ENCODE data around the gene FOS. TPM values are rescaled to one million over a fixed set of nuclear protein-coding genes. Genes with fewer than 3 reads are reported as not detected.

Gene FOS
- total and polyA plus RNA-seq, 2 of the 13 experiments (the other 11 are each of a cell fraction or from before 2014, with no cell fraction given), result 15.9 to 24.2 TPM

DNA sequence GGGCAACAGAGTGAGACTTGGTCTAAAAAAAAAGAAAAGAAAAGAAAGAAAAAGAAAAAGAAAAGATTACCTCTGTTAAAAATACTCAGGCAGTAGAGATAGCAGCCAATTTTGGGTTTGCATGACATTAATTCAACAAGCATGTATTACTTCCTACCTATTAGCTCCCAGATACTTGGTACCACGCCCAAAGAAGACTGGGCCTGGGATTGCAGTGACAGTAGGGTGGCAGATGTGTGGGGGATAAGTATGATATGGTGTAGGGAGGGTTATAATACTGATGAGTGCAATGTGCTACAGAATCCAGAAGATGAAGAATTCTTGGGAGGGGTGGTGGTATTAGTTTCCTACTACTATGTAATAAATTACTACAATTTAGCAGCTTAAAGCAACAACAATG is 46.4 kb upstream of the FOS start:
- WGBS (ENCODE audit: low lambda C conversion rate), result 7% methylated on average over 1 of the region's 1 CpG
- no peaks in the 10 kb centered on the region for H4K20me1 ChIP-seq (ENCODE audit: insufficient read depth, low read length)
- TF ChIP-seq PTBP1 (IDR thresholded peaks at IDR 0.05; ENCODE audit: low read depth, low read length, poor library complexity, severe bottlenecking), result no peak
- TF ChIP-seq, protein P1, sequence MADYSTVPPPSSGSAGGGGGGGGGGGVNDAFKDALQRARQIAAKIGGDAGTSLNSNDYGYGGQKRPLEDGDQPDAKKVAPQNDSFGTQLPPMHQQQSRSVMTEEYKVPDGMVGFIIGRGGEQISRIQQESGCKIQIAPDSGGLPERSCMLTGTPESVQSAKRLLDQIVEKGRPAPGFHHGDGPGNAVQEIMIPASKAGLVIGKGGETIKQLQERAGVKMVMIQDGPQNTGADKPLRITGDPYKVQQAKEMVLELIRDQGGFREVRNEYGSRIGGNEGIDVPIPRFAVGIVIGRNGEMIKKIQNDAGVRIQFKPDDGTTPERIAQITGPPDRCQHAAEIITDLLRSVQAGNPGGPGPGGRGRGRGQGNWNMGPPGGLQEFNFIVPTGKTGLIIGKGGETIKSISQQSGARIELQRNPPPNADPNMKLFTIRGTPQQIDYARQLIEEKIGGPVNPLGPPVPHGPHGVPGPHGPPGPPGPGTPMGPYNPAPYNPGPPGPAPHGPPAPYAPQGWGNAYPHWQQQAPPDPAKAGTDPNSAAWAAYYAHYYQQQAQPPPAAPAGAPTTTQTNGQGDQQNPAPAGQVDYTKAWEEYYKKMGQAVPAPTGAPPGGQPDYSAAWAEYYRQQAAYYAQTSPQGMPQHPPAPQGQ (CRISPR knock-in tag; IDR thresholded peaks at IDR 0.05; ENCODE audit: borderline replicate concordance), result no peak
- no peak for TF ChIP-seq TARDBP (CRISPR knock-in tag; IDR thresholded peaks at IDR 0.05)
- no peak for TF ChIP-seq ZNF496 (CRISPR knock-in tag; IDR thresholded peaks at IDR 0.05; ENCODE audit: insufficient replicate concordance)
- TF ChIP-seq ZNF350 (CRISPR knock-in tag; IDR thresholded peaks at IDR 0.05; ENCODE audit: borderline replicate concordance, low read depth), result no peak
- TF ChIP-seq ZNF276 (CRISPR knock-in tag; IDR thresholded peaks at IDR 0.05; ENCODE audit: low read depth), result no peak
- no peaks in the 10 kb centered on the region for H3K79me2 ChIP-seq (ENCODE audit: insufficient read depth, low read length)
- H2AFZ ChIP-seq (ENCODE audit: low read length), result no peak overlapping the region
- peaks cover 2 to 16% of the 10 kb centered on the region in 2 experiments; a peak in 3 of 5 replicates for H3K27me3 ChIP-seq (ENCODE audit: control insufficient read depth in 1 of 2, insufficient read depth in 2 of 2, low read length in 2 of 2)
- ChIA-PET CTCF (ENCODE audit: low intra/inter-chr PET ratio, low total read pairs) (no interaction called here), POLR2A (no interaction called here)
- peaks cover 27% of the 10 kb centered on the region for H3K4me1 ChIP-seq (ENCODE audit: insufficient read depth, low read length)
- no TSS peak for BruUV-seq (replicated peaks)
- no peak for ATAC-seq
- no peak overlapping the region for H3K4me2 ChIP-seq (ENCODE audit: low read depth, low read length)
- intact Hi-C loops (cut with micrococcal nuclease; ENCODE audit: unreplicated experiment) (loop anchor here (10.0 kb wide), 1 partner anchor 663 kb away; no protein-coding TSS in a partner anchor), in situ Hi-C loops (cut with HindIII; ENCODE audit: extremely low pct_ligation_motif_present, low pct_unique_long_range_greater_than_20kb) (no loop called here)
- no peaks in the 10 kb centered on the region for H3K36me3 ChIP-seq (replicated peaks in 1 of 2; ENCODE audit: control insufficient read depth in 1 of 2, insufficient read depth in 2 of 2, low read length in 2 of 2)
- H3K27ac ChIP-seq (ENCODE audit: extremely low read length, insufficient read depth, low read length), result no peak overlapping the region
- no peak for DNase-seq (ENCODE audit: low spot score)
- H3K9me3 ChIP-seq (ENCODE audit: low read length), result no peaks in the 10 kb centered on the region
- FAIRE-seq, result no peak
- no peak overlapping the region for H3K4me3 ChIP-seq (replicated peaks in 1 of 3; ENCODE audit: insufficient read depth in 1 of 3, low read depth in 2 of 3, low read length in 3 of 3)
- H3K9ac ChIP-seq (ENCODE audit: insufficient read depth, low read depth, low read length), result no peak overlapping the region
